ENCODE results near the gene POLR2I. TPM values are rescaled to one million over a fixed set of nuclear protein-coding genes. Genes with fewer than 3 reads are reported as not detected.

POLR2I gene
- total and polyA plus RNA-seq, 2 donors (not counting 3 experiments of a cell fraction or from before 2014, with no cell fraction given), result 53.0 to 64.8 TPM

DNA sequence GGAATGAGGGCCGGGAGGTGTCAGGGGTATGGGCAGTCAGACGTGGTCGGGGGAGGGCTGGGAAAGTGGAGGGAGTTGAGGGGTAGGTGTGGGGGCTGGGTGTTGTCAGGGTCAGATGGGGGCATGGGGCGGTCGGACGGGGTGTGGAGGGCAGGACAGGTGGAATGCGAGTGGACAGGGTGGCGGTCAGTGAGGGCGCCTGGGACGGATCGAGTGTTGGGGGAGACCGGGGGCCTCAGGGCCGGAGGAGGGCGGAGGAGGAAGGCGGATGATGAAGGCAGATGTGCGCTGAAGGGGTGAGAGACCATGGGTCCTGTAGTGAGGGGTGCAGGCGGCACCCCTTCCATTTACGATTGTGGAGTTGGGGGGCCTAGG is 6.3 kb upstream of the POLR2I start:
- no peaks in the 10 kb centered on the region for H3K9me1 ChIP-seq (replicated peaks; ENCODE audit: control insufficient read depth, extremely low read depth, insufficient read depth, low read length)
- H4K20me1 ChIP-seq (replicated peaks; ENCODE audit: control insufficient read depth, extremely low read depth, insufficient read depth, low read length), result no peaks in the 10 kb centered on the region
- peaks cover 4% of the 10 kb centered on the region for H3K4me1 ChIP-seq (ENCODE audit: control insufficient read depth, extremely low read depth, insufficient read depth, low read length)
- CTCF ChIA-PET, result no interaction called here
- POLR2A ChIA-PET, result no interaction called here
- no peak overlapping the region for H3K4me3 ChIP-seq (replicated peaks in 1 of 3; ENCODE audit: insufficient read depth in 1 of 3, low read depth in 1 of 3, low read length in 3 of 3)
- dilution Hi-C loops (cut with MboI; ENCODE audit: extremely low pct_ligation_motif_present, low sequenced_read_pairs) (no loop called here), intact Hi-C loops (cut with micrococcal nuclease) (no loop called here)
- TF ChIP-seq EZH2 (IDR thresholded peaks at IDR 0.05; ENCODE audit: borderline replicate concordance, low read depth, low read length, severe bottlenecking) (no peak), GATA2 (IDR thresholded peaks at IDR 0.05; ENCODE audit: insufficient read depth, insufficient read length, low read depth, low read length) (no peak), FOS (IDR thresholded peaks at IDR 0.05; ENCODE audit: borderline replicate concordance, insufficient read depth, low read length) (no peak)
- DNase-seq (ENCODE audit: low read depth, low spot score) (no peak), FAIRE-seq (no peak)
- H3K27me3 ChIP-seq (ENCODE audit: control insufficient read depth in 2 of 2, insufficient read depth in 2 of 2, low read length in 2 of 2), result no peaks in the 10 kb centered on the region
- H3K9ac ChIP-seq (replicated peaks; ENCODE audit: extremely low read depth, insufficient read depth, low read length), result no peak overlapping the region
- H3K36me3 ChIP-seq (ENCODE audit: control insufficient read depth in 2 of 2, extremely low read depth in 1 of 2, insufficient read depth in 2 of 2, low read length in 2 of 2), result peaks cover 6 to 27% of the 10 kb centered on the region in 2 experiments
- no peaks in the 10 kb centered on the region for H3K9me3 ChIP-seq (replicated peaks; ENCODE audit: control insufficient read depth, insufficient read depth, low read length)
- H3K4me2 ChIP-seq (ENCODE audit: insufficient read depth, low read length), result no peak overlapping the region
- no peak overlapping the region for H2AFZ ChIP-seq (ENCODE audit: low read depth, low read length)
- no TSS peak for BruUV-seq (replicated peaks)
- H3K79me2 ChIP-seq (ENCODE audit: control insufficient read depth, insufficient read depth, low read length), result peaks cover 9% of the 10 kb centered on the region
- no peak overlapping the region for H3K27ac ChIP-seq (ENCODE audit: insufficient read depth, low read depth, low read length)

DNA sequence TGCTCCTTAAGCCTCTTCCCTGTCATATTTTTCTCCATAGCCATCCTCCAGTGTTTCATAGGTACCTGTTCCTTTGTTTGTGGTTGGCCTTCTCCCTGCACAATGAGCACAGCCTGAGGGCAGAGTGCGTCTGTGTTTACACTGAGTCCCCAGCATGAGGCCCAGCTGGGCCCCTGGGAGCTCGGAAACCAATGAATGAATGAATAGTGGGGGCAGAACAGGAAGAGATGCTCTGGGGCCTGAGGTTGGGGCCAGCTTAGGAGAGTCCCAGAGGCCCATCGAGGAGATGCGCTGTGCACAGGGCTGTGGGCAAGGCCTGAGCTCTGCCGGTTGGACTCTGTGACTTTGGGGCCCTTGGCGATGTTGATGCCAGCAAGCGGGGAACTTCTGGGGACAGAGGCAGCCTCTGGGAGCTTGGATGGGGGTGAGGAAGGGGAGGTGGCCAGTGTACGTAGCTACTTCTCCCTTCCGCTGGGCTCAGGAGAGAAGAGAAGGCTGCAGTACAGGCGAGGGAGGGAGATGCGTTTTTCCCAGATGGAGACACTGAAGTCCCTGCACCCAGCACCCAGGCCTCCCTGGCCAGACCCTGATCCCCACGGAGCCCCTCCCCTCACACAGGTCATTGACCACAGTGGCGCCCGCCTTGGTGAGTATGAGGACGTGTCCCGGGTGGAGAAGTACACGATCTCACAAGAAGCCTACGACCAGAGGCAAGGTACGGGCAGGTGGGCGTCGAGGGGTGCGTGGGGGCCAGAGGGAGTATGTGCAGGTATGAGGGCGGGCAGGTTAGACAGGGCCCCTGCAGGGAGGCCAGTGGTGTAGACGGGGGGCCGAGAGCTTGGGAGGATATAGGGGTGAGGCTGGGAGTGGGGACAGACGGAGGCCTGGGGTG is 5.7 kb upstream of the POLR2I start:
- H3K9me3 ChIP-seq (replicated peaks; ENCODE audit: control insufficient read depth, insufficient read depth, low read length), result no peaks in the 10 kb centered on the region
- H2AFZ ChIP-seq (ENCODE audit: low read depth, low read length), result no peak overlapping the region
- BruUV-seq (replicated peaks), result no TSS peak
- peaks cover 5% of the 10 kb centered on the region for H3K4me1 ChIP-seq (ENCODE audit: control insufficient read depth, extremely low read depth, insufficient read depth, low read length)
- H3K27ac ChIP-seq (ENCODE audit: insufficient read depth, low read depth, low read length), result no peak overlapping the region
- TF ChIP-seq EZH2 (IDR thresholded peaks at IDR 0.05; ENCODE audit: borderline replicate concordance, low read depth, low read length, severe bottlenecking), result no peak
- TF ChIP-seq FOS (IDR thresholded peaks at IDR 0.05; ENCODE audit: borderline replicate concordance, insufficient read depth, low read length), result no peak
- TF ChIP-seq MYC (IDR thresholded peaks at IDR 0.05; ENCODE audit: low read depth, low read length), result no peak
- TF ChIP-seq JUN (IDR thresholded peaks at IDR 0.05; ENCODE audit: borderline replicate concordance, insufficient read depth, insufficient read length, low read depth), result no peak
- TF ChIP-seq, protein P1, sequence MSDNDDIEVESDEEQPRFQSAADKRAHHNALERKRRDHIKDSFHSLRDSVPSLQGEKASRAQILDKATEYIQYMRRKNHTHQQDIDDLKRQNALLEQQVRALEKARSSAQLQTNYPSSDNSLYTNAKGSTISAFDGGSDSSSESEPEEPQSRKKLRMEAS (IDR thresholded peaks at IDR 0.05; ENCODE audit: insufficient read depth, insufficient read length), result no peak
- no peak for TF ChIP-seq POLR2AphosphoS5 (IDR thresholded peaks at IDR 0.05; ENCODE audit: insufficient read depth, low read depth, low read length)
- TF ChIP-seq POLR2A (IDR thresholded peaks at IDR 0.05; ENCODE audit: low read depth, low read length), result no peak
- TF ChIP-seq, protein P2, sequence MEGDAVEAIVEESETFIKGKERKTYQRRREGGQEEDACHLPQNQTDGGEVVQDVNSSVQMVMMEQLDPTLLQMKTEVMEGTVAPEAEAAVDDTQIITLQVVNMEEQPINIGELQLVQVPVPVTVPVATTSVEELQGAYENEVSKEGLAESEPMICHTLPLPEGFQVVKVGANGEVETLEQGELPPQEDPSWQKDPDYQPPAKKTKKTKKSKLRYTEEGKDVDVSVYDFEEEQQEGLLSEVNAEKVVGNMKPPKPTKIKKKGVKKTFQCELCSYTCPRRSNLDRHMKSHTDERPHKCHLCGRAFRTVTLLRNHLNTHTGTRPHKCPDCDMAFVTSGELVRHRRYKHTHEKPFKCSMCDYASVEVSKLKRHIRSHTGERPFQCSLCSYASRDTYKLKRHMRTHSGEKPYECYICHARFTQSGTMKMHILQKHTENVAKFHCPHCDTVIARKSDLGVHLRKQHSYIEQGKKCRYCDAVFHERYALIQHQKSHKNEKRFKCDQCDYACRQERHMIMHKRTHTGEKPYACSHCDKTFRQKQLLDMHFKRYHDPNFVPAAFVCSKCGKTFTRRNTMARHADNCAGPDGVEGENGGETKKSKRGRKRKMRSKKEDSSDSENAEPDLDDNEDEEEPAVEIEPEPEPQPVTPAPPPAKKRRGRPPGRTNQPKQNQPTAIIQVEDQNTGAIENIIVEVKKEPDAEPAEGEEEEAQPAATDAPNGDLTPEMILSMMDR (IDR thresholded peaks at IDR 0.05; ENCODE audit: extremely low read depth in 1 of 2, insufficient read depth in 1 of 2, low read depth in 1 of 2, low read length in 2 of 2), result no peak
- TF ChIP-seq GATA2 (IDR thresholded peaks at IDR 0.05; ENCODE audit: insufficient read depth, insufficient read length, low read depth, low read length), result no peak
- H3K4me3 ChIP-seq (replicated peaks in 1 of 3; ENCODE audit: insufficient read depth in 1 of 3, low read depth in 1 of 3, low read length in 3 of 3), result no peak overlapping the region
- H4K20me1 ChIP-seq (replicated peaks; ENCODE audit: control insufficient read depth, extremely low read depth, insufficient read depth, low read length), result no peaks in the 10 kb centered on the region
- dilution Hi-C loops (cut with MboI; ENCODE audit: extremely low pct_ligation_motif_present, low sequenced_read_pairs), result no loop called here
- ChIA-PET POLR2A (no interaction called here), CTCF (interaction anchor here (1.8 kb wide), 1 partner anchor 60 kb away, joined by 4 read pairs; no protein-coding TSS in a partner anchor)
- intact Hi-C loops (cut with micrococcal nuclease), result no loop called here
- H3K9me1 ChIP-seq (replicated peaks; ENCODE audit: control insufficient read depth, extremely low read depth, insufficient read depth, low read length), result no peaks in the 10 kb centered on the region
- no peak overlapping the region for H3K4me2 ChIP-seq (ENCODE audit: insufficient read depth, low read length)
- peaks cover 5 to 24% of the 10 kb centered on the region in 2 experiments for H3K36me3 ChIP-seq (ENCODE audit: control insufficient read depth in 2 of 2, extremely low read depth in 1 of 2, insufficient read depth in 2 of 2, low read length in 2 of 2)
- FAIRE-seq, result no peak
- DNase-seq (ENCODE audit: low read depth, low spot score), result no peak
- H3K27me3 ChIP-seq (ENCODE audit: control insufficient read depth in 2 of 2, insufficient read depth in 2 of 2, low read length in 2 of 2), result no peaks in the 10 kb centered on the region
- no peak overlapping the region for H3K9ac ChIP-seq (replicated peaks; ENCODE audit: extremely low read depth, insufficient read depth, low read length)
- peaks cover 9% of the 10 kb centered on the region for H3K79me2 ChIP-seq (ENCODE audit: control insufficient read depth, insufficient read depth, low read length)
